Measurements from ENCODE around the gene EIF3I.

EIF3I gene

DNA sequence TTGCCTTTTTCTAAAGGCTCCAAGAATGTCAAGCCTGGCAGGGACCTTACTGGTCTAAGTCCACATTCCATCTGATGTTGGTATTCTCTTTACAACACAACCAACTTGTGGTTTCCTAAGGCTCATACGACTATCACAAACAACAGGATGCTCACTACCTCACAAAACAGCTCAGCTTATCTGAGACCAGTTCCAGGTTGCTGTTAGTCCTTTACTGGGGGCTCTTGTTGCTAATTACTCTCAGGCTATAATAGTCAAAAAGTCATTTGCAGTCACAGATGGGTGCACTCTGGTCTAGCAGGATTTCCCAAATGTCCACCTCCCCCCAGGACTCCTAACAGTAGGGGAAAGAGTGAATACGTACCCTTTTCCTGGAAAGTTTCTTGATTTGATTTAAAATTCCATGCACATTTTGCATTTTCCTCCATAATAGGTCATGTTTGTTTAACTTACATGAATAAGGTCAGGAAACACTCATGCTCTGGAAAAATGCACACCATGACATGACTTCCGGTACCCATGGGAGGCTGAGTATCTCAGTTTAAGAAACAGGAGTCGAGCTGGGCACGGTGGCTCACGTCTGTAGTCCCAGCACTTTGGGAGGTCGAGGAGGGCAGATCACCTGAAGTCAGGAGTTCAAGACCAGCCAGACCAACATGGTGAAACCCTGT, 44.8 kb downstream of the EIF3I start:
- DNase-seq = peak; percentile 44

DNA sequence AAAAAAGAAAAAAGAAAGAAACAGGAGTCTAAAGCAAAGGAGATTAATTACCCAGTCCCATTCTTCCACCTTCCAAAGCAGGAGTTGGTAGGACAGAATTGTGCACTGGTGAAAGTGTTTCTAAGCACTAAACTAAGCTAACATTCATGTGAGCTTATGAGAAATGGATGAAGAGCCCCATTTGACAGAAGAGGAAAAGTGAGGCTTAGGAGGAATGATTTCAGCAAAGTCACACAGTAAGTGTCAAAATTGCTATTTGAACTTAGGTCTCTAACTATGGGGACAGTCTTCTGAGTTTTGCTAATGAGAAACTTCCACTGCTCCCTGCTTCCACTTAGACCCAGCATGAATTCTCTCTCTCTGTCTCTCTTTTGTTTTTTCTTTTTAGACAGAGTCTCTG, 47.5 kb downstream of the EIF3I start:
- DNase-seq = no peak

DNA sequence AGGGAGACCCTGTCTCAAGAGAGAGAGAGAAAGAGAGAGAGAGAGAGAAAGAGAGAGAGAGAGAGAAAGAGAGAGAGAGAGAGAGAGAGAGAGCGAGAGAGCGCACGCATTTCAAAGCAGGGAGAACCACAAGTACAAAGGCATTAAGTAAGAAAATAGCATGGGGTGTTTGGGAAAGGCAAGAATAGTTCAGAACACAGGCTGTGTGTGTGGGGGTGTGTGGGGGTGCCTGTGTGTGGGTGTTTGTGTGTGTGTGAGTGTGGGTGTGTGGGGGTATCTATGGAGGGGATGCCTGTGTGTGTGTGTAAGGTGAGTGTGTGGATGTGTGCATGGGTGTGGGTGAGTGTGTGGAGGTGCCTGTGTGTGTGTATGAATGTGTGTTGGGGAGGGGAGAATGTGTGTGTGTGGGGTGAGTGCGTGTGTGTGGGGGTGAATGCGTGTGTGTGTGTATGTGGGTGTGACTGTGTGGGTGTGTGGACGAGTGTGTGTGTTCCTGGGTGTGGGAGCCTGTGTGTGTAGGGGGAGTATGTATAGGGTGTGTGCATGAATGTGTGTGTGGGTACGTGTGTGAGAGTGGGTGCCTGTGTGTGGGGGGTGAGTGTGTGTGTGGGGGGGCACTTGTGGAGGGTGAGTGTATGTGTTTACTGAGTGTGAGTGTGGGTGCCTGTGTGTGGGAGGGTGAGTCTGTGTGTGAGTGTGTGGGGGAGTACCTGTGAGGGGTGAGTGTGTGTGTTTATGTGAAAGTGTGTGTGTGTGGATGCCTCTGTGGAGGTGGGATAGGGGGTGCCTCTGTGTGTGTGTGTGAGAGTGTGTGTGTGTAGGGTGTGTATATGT, 50.6 kb downstream of the EIF3I start:
- peak; percentile 57 for DNase-seq

- peak; percentile 82 for DNase-seq
Measured at GRCh38 chr1:32273391-32274208, 51.4 kb downstream of the EIF3I start.

DNA sequence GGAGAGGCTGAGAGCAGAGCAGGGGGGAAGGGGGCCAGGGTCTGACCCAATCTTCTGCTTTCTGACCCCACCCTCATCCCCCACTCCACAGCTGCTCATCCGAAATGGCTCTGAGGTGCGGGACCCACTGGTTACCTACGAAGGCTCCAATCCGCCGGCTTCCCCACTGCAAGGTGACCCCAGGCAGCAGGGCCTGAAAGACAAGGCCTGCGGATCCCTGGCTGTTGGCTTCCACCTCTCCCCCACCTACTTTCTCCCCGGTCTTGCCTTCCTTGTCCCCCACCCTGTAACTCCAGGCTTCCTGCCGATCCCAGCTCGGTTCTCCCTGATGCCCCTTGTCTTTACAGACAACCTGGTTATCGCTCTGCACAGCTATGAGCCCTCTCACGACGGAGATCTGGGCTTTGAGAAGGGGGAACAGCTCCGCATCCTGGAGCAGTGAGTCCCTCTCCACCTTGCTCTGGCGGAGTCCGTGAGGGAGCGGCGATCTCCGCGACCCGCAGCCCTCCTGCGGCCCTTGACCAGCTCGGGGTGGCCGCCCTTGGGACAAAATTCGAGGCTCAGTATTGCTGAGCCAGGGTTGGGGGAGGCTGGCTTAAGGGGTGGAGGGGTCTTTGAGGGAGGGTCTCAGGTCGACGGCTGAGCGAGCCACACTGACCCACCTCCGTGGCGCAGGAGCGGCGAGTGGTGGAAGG, 52.6 kb downstream of the EIF3I start:
- DNase-seq = no peak

DNA sequence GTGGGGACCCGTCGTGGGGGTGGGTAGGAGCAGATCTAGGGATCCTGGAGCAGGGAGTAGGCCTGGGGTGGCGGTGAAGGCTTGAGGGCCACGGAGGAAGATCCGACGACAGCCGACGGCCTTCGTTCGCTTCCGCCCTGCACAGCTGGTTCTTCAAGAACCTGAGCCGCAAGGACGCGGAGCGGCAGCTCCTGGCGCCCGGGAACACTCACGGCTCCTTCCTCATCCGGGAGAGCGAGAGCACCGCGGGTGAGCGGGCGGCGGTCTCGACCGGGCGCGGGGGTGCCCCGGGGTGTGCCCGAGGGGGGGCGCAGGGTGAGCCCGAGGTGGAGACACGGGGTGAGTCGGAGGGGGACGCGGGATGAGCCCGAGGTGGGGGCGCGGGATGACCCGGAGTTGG, 53.2 kb downstream of the EIF3I start:
- DNase-seq = no peak

DNA sequence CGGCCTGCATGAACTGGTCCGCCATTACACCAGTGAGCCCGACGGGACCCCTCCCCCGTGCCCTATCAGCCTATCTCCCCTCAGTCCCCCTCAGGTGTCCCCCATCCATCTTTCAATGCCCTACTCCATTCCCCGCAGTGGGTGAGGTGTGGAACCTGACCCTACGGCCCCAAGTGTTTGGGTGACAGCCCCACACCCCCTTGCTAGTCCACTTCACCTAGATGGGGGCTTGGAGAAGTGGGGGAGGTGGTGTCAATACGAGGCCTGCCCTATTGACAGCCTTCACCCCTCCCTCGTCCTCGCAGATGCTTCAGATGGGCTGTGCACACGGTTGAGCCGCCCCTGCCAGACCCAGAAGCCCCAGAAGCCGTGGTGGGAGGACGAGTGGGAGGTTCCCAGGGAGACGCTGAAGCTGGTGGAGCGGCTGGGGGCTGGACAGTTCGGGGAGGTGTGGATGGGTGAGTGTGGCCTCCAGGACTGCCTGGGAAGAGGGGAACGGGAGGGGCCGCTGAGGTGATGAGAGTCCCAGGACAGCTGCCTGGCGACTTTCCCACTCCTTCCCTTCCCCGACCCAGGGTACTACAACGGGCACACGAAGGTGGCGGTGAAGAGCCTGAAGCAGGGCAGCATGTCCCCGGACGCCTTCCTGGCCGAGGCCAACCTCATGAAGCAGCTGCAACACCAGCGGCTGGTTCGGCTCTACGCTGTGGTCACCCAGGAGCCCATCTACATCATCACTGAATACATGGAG, 54.0 kb downstream of the EIF3I start:
- no peak for DNase-seq

Data from CD4-positive, alpha-beta T cell treated with Interleukin-10 for 1 hour (primary cell).